ENCODE data around the gene MRGPRD. TPM values are rescaled to one million over a fixed set of nuclear protein-coding genes. Genes with fewer than 3 reads are reported as not detected.

The MRGPRD gene
- total and polyA plus RNA-seq, 2 experiments from 2014 or later, result not detected

DNA sequence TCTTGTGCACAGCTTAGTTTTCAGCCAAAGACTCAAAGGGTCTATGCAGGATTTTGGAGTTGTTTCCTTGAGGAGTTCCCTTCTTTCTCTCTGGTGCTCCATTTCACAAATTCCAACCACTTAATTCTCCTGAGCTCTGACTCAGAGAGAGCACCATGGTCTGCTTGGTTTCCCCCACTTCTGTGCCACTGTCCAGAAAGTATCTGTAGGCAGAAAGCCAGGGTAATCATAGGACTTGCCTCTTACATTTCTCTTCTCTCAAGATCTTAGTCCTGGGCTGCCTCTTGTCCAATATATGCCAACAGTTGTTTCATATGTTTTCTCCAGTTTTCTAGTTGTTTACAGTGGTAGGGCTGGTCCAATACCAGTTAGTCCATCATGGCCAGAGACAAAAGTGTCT, 6.4 kb upstream of the MRGPRD start:
- Histone ChIP-seq H3F3A (replicated peaks; ENCODE audit: low read depth) (no peaks in the 10 kb centered on the region), H4K20me1 (replicated peaks; ENCODE audit: insufficient read depth) (no peaks in the 10 kb centered on the region), H3K36me3 (ENCODE audit: insufficient read depth) (no peaks in the 10 kb centered on the region), H2AFZ (no peak overlapping the region), H3K4me2 (no peak overlapping the region), H3K27me3 (ENCODE audit: insufficient read depth) (no peaks in the 10 kb centered on the region), H3K27ac (ENCODE audit: low read depth) (no peak overlapping the region), H3K4me3 (no peak overlapping the region), H3K79me2 (replicated peaks; ENCODE audit: insufficient read depth) (no peaks in the 10 kb centered on the region), H3K4me1 (ENCODE audit: insufficient read depth) (no peaks in the 10 kb centered on the region), H3K9me2 (ENCODE audit: insufficient read depth) (no peaks in the 10 kb centered on the region)
- Mint-ChIP-seq H3K4me3 (no peak overlapping the region), H3K9me3 (peaks cover 17% of the 10 kb centered on the region), H3K27ac (no peak overlapping the region), H3K27me3 (ENCODE audit: insufficient read depth, low read depth, poor library complexity) (peaks cover 6% of the 10 kb centered on the region), H3K36me3 (ENCODE audit: low read depth) (no peaks in the 10 kb centered on the region), H3K4me1 (no peaks in the 10 kb centered on the region)
- ATAC-seq (no peak), DNase-seq (ENCODE audit: low spot score) (no peak)
- TF ChIP-seq, protein P1, sequence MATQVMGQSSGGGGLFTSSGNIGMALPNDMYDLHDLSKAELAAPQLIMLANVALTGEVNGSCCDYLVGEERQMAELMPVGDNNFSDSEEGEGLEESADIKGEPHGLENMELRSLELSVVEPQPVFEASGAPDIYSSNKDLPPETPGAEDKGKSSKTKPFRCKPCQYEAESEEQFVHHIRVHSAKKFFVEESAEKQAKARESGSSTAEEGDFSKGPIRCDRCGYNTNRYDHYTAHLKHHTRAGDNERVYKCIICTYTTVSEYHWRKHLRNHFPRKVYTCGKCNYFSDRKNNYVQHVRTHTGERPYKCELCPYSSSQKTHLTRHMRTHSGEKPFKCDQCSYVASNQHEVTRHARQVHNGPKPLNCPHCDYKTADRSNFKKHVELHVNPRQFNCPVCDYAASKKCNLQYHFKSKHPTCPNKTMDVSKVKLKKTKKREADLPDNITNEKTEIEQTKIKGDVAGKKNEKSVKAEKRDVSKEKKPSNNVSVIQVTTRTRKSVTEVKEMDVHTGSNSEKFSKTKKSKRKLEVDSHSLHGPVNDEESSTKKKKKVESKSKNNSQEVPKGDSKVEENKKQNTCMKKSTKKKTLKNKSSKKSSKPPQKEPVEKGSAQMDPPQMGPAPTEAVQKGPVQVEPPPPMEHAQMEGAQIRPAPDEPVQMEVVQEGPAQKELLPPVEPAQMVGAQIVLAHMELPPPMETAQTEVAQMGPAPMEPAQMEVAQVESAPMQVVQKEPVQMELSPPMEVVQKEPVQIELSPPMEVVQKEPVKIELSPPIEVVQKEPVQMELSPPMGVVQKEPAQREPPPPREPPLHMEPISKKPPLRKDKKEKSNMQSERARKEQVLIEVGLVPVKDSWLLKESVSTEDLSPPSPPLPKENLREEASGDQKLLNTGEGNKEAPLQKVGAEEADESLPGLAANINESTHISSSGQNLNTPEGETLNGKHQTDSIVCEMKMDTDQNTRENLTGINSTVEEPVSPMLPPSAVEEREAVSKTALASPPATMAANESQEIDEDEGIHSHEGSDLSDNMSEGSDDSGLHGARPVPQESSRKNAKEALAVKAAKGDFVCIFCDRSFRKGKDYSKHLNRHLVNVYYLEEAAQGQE (IDR thresholded peaks at IDR 0.05; ENCODE audit: unreplicated experiment), result no peak
- no peak for TF ChIP-seq EZH2phosphoT487 (IDR thresholded peaks at IDR 0.05; ENCODE audit: unreplicated experiment)
- TF ChIP-seq, protein P2, sequence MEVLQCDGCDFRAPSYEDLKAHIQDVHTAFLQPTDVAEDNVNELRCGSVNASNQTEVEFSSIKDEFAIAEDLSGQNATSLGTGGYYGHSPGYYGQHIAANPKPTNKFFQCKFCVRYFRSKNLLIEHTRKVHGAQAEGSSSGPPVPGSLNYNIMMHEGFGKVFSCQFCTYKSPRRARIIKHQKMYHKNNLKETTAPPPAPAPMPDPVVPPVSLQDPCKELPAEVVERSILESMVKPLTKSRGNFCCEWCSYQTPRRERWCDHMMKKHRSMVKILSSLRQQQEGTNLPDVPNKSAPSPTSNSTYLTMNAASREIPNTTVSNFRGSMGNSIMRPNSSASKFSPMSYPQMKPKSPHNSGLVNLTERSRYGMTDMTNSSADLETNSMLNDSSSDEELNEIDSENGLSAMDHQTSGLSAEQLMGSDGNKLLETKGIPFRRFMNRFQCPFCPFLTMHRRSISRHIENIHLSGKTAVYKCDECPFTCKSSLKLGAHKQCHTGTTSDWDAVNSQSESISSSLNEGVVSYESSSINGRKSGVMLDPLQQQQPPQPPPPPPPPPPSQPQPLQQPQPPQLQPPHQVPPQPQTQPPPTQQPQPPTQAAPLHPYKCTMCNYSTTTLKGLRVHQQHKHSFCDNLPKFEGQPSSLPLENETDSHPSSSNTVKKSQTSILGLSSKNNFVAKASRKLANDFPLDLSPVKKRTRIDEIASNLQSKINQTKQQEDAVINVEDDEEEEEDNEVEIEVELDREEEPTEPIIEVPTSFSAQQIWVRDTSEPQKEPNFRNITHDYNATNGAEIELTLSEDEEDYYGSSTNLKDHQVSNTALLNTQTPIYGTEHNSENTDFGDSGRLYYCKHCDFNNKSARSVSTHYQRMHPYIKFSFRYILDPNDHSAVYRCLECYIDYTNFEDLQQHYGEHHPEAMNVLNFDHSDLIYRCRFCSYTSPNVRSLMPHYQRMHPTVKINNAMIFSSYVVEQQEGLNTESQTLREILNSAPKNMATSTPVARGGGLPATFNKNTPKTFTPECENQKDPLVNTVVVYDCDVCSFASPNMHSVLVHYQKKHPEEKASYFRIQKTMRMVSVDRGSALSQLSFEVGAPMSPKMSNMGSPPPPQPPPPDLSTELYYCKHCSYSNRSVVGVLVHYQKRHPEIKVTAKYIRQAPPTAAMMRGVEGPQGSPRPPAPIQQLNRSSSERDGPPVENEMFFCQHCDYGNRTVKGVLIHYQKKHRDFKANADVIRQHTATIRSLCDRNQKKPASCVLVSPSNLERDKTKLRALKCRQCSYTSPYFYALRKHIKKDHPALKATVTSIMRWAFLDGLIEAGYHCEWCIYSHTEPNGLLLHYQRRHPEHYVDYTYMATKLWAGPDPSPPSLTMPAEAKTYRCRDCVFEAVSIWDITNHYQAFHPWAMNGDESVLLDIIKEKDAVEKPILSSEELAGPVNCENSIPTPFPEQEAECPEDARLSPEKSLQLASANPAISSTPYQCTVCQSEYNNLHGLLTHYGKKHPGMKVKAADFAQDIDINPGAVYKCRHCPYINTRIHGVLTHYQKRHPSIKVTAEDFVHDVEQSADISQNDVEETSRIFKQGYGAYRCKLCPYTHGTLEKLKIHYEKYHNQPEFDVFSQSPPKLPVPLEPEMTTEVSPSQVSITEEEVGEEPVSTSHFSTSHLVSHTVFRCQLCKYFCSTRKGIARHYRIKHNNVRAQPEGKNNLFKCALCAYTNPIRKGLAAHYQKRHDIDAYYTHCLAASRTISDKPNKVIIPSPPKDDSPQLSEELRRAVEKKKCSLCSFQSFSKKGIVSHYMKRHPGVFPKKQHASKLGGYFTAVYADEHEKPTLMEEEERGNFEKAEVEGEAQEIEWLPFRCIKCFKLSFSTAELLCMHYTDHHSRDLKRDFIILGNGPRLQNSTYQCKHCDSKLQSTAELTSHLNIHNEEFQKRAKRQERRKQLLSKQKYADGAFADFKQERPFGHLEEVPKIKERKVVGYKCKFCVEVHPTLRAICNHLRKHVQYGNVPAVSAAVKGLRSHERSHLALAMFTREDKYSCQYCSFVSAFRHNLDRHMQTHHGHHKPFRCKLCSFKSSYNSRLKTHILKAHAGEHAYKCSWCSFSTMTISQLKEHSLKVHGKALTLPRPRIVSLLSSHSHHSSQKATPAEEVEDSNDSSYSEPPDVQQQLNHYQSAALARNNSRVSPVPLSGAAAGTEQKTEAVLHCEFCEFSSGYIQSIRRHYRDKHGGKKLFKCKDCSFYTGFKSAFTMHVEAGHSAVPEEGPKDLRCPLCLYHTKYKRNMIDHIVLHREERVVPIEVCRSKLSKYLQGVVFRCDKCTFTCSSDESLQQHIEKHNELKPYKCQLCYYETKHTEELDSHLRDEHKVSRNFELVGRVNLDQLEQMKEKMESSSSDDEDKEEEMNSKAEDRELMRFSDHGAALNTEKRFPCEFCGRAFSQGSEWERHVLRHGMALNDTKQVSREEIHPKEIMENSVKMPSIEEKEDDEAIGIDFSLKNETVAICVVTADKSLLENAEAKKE (CRISPR knock-in tag; IDR thresholded peaks at IDR 0.05), result no peak
- TF ChIP-seq ZNF114 (CRISPR knock-in tag; IDR thresholded peaks at IDR 0.05), result no peak

Data from GM23338 (cell line).